ENCODE results near the gene MAGI1. TPM values are rescaled to one million over a fixed set of nuclear protein-coding genes. Genes with fewer than 3 reads are reported as not detected.

MAGI1 gene
- total RNA-seq, 6 donors from 2014 or later, result 33.0 to 72.9 (median 62.4) TPM

GRCh38 chr3:66073464-66074141 lies 34.9 kb upstream of the MAGI1 start:
- Histone ChIP-seq H3K9me3 (peaks cover 0 to 5% (median 0%) of the 10 kb centered on the region in 4 donors), H3K27ac (no peak overlapping the region), H3K4me1 (no peaks in the 10 kb centered on the region), H3K36me3 (no peaks in the 10 kb centered on the region), H3K27me3 (no peaks in the 10 kb centered on the region), H3K4me3 (no peak overlapping the region)
- no peak for DNase-seq
- WGBS, 2 donors, result 87 to 89% methylated on average over 8 of the region's 8 CpGs
- no peak for ATAC-seq (ENCODE audit: low FRiP score in 2 of 2)
- no peak for TF ChIP-seq POLR2AphosphoS5 (IDR thresholded peaks at IDR 0.05)
- TF ChIP-seq, protein P1, sequence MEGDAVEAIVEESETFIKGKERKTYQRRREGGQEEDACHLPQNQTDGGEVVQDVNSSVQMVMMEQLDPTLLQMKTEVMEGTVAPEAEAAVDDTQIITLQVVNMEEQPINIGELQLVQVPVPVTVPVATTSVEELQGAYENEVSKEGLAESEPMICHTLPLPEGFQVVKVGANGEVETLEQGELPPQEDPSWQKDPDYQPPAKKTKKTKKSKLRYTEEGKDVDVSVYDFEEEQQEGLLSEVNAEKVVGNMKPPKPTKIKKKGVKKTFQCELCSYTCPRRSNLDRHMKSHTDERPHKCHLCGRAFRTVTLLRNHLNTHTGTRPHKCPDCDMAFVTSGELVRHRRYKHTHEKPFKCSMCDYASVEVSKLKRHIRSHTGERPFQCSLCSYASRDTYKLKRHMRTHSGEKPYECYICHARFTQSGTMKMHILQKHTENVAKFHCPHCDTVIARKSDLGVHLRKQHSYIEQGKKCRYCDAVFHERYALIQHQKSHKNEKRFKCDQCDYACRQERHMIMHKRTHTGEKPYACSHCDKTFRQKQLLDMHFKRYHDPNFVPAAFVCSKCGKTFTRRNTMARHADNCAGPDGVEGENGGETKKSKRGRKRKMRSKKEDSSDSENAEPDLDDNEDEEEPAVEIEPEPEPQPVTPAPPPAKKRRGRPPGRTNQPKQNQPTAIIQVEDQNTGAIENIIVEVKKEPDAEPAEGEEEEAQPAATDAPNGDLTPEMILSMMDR (IDR thresholded peaks at IDR 0.05), result no peak
- TF ChIP-seq POLR2A (IDR thresholded peaks at IDR 0.05), result no peak
- TF ChIP-seq EP300 (IDR thresholded peaks at IDR 0.05), result no peak

DNA sequence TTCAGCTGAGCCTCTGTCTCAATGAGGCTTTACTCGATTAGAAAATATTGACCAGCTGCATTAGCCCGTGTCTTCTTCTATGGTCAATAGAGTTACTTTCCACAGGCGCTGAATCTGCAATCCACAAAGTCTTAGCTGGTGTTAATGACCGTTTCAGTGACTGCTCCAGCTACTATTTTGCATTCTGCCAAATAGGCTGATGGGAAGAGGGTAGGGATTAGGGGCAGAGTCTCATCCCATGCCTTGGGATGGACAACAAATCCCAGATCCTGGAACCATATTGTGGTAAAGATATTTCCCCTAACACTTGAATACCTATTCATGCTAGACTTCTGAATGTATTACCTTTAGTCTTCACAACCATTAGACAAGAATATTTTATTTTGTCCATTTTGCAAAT lies 29.5 kb upstream of the MAGI1 start:
- no peak for DNase-seq

DNA sequence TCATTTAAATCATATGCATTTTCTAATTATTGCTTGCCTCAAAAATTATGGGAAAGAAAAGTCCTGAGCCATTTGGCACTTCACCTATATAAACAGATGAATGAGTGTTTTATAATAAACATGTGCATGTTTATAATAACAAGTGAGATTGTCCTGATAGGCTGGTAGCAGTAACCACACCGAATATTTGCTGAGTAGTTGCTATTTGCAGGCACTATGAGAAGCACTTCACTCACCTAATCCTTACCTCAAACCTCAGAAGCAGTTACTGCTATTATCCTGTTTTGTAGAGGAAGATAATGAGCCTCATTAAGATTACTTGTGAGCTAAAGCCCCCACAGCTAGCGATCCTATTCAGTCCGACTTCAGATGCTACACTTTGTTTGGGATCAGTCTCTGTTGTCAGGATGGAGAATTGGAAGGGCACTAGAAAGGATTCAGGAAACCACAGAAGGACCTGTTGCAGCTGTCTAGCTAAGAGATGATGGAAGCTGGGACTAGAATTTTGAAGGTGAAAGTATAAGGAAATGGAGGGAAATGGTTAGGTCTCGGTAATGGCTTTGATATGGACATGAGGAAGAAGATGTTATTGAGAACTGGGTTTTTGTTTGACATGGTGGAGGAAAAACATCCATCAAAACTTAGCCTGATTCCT lies 28.4 kb upstream of the MAGI1 start:
- Histone ChIP-seq H3K27me3 (no peaks in the 10 kb centered on the region), H3K27ac (no peak overlapping the region), H3K4me3 (no peak overlapping the region), H3K36me3 (no peaks in the 10 kb centered on the region), H3K9me3 (peaks cover 0 to 5% (median 0%) of the 10 kb centered on the region in 4 donors), H3K4me1 (peaks cover 0 to 7% (median 1%) of the 10 kb centered on the region in 4 donors)
- no peak for ATAC-seq (ENCODE audit: low FRiP score in 2 of 2)
- no peak for DNase-seq
- 50 to 51% methylated on average over 4 of the region's 4 CpGs for WGBS, 2 donors
- TF ChIP-seq POLR2AphosphoS5 (IDR thresholded peaks at IDR 0.05), result no peak

More for the DNA sequence above, 29.5 kb upstream of the MAGI1 start:
- ATAC-seq (ENCODE audit: low FRiP score in 2 of 2), result no peak
- Histone ChIP-seq H3K4me1 (peaks cover 0 to 7% (median 1%) of the 10 kb centered on the region in 4 donors), H3K9me3 (peaks cover 0 to 5% (median 0%) of the 10 kb centered on the region in 4 donors), H3K27me3 (no peaks in the 10 kb centered on the region), H3K4me3 (peak overlapping the region in 3 of 4 donors; percentile 3 to 9 (median 7)), H3K27ac (no peak overlapping the region), H3K36me3 (no peaks in the 10 kb centered on the region)
- 60 to 66% methylated on average over 4 of the region's 4 CpGs for WGBS, 2 donors
- no peak for TF ChIP-seq EP300 (IDR thresholded peaks at IDR 0.05)
- TF ChIP-seq POLR2A (IDR thresholded peaks at IDR 0.05), result no peak
- TF ChIP-seq, protein P1 (IDR thresholded peaks at IDR 0.05), result no peak
- TF ChIP-seq POLR2AphosphoS5 (IDR thresholded peaks at IDR 0.05), result no peak

DNA sequence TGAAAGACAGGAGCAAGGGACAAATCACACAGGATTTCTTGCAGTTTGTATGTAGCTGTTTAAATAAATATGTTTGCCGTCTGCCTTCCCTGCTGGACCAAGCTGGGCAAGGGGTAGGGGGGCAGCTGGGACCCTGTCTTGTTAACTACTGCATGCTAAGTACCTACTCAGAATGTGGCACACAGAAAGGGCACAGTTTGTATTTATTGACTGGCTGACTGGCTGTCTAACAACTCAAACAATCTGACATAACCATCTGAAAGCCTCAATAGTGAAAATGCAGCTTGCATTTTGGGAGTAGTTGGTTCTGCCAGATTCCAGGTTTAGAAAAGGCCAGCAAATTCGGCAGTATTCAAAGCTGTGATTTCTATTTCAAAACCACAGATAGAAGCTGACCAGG lies 16.6 kb upstream of the MAGI1 start:
- WGBS, 2 donors, result 76% methylated on average over 2 of the region's 2 CpGs
- H3K4me3 ChIP-seq, result no peak overlapping the region
- H3K27ac ChIP-seq, result no peak overlapping the region
- no peaks in the 10 kb centered on the region for H3K36me3 ChIP-seq
- H3K9me3 ChIP-seq, result no peaks in the 10 kb centered on the region
- no peak for DNase-seq
- H3K4me1 ChIP-seq, result peaks cover 0 to 9% (median 3%) of the 10 kb centered on the region in 4 donors
- ATAC-seq (ENCODE audit: low FRiP score in 2 of 2), result no peak
- TF ChIP-seq POLR2A (IDR thresholded peaks at IDR 0.05) (no peak), POLR2AphosphoS5 (IDR thresholded peaks at IDR 0.05) (no peak), EP300 (IDR thresholded peaks at IDR 0.05) (no peak)
- TF ChIP-seq, protein P1 (IDR thresholded peaks at IDR 0.05), result no peak
- no peaks in the 10 kb centered on the region for H3K27me3 ChIP-seq

DNA sequence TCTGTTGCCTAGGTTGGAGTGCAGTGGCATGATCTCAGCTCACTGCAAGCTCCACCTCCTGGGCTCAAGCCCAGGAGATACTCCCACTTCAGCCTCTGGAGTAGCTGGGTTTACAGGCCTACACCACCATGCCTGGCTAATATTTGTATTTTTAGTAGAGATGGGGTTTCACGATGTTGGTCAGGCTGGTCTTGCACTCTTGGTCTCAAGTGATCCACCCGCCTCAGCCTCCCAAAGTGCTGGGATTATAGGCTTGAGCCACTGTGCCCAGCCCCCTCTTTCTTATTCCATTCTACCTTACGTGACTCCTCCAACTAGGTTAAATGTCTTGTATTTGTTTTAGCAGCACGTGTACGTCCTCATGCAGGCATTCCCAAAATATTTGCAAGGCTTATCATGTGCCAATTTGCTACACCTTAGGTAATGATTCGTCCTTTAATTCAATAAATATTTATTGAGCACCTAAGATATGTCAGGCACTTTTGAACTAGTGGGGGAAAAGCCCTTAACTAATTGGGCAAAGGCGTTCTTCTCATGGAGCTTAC lies 14.9 kb upstream of the MAGI1 start:
- ATAC-seq (ENCODE audit: low FRiP score in 2 of 2), result peak; percentile 79 to 87
- TF ChIP-seq POLR2A (IDR thresholded peaks at IDR 0.05) (no peak), POLR2AphosphoS5 (IDR thresholded peaks at IDR 0.05) (no peak), EP300 (IDR thresholded peaks at IDR 0.05) (peak in 1 of 4 donors; percentile 42)
- TF ChIP-seq, protein P1 (IDR thresholded peaks at IDR 0.05), result no peak
- peaks cover 0 to 9% (median 3%) of the 10 kb centered on the region in 4 donors for H3K4me1 ChIP-seq
- H3K36me3 ChIP-seq, result no peaks in the 10 kb centered on the region
- DNase-seq, result peak in 1 of 2 donors; percentile 57
- H3K27ac ChIP-seq, result peak overlapping the region in 3 of 4 donors; percentile 16 to 54 (median 25)
- H3K9me3 ChIP-seq, result no peaks in the 10 kb centered on the region
- 50 to 61% methylated on average over 6 to 7 of the region's 7 CpGs for WGBS, 2 donors
- no peaks in the 10 kb centered on the region for H3K27me3 ChIP-seq
- H3K4me3 ChIP-seq, result no peak overlapping the region
